HepG2 (cell line): Measurements from ENCODE around the gene TPRX1. TPM values are rescaled to one million over a fixed set of nuclear protein-coding genes. Genes with fewer than 3 reads are reported as not detected.

Experiments
- CBX2 ChIP-seq, 2 experiments: fragments of 200-600 bp in 1 of 2; sonication (generic); formaldehyde crosslinking in 1 of 2; IDR thresholded peaks; 2 replicates each; pipeline versions ENCODE4 v1.7.0 to v1.8.1; 2018 to 2022; ENCODE audit warnings: low read depth in 2 of 2, low read length in 1 of 2, mild to moderate bottlenecking in 1 of 2, missing genetic modification reagents in 1 of 2
- GLMP ChIP-seq: sonication (generic); formaldehyde crosslinking; IDR thresholded peaks from 2 replicates; pipeline ENCODE4 v1.9.0; 2021; ENCODE audit warnings: missing genetic modification reagents, mild to moderate bottlenecking, borderline replicate concordance
- MAF1 ChIP-seq: sonication (generic); formaldehyde crosslinking; IDR thresholded peaks from 2 replicates; pipeline ENCODE4 v1.5.0; 2020; ENCODE audit warnings: missing genetic modification reagents, borderline replicate concordance
- MAX ChIP-seq: IDR thresholded peaks from 2 replicates; pipeline ENCODE4 v1.6.1; 2012; ENCODE audit warnings: inconsistent platforms
- MTF1 ChIP-seq: sonication (generic); formaldehyde crosslinking; IDR thresholded peaks from 2 replicates; pipeline ENCODE4 v1.5.0; 2020; ENCODE audit warnings: missing genetic modification reagents
- NAIF1 ChIP-seq: sonication (generic); formaldehyde crosslinking; IDR thresholded peaks from 2 replicates; pipeline ENCODE4 v1.5.0; 2020; ENCODE audit warnings: mild to moderate bottlenecking, missing genetic modification reagents, borderline replicate concordance
- NR2C2 ChIP-seq: sonication (generic); formaldehyde crosslinking; IDR thresholded peaks from 2 replicates; pipeline ENCODE4 v1.4.0; 2020; ENCODE audit warnings: missing genetic modification reagents, mild to moderate bottlenecking, moderate library complexity, borderline replicate concordance
- PHF5A ChIP-seq: IDR thresholded peaks from one replicate; pipeline ENCODE4 v1.6.1; 2018; ENCODE audit warnings: low read depth, missing genetic modification reagents; ENCODE audit not compliant: unreplicated experiment
- SMAD1 ChIP-seq: sonication (generic); formaldehyde crosslinking; IDR thresholded peaks from 2 replicates; pipeline ENCODE4 v1.4.0; 2020; ENCODE audit warnings: missing genetic modification reagents, low read depth, mild to moderate bottlenecking, borderline replicate concordance
- TBL1XR1 ChIP-seq: fragments of 150-350 bp; IDR thresholded peaks from 2 replicates; pipeline ENCODE4 v1.6.1; 2014; ENCODE audit warnings: borderline replicate concordance, low read length; ENCODE audit not compliant: partially characterized antibody
- ZBTB44 ChIP-seq: sonication (generic); formaldehyde crosslinking; IDR thresholded peaks from 2 replicates; pipeline ENCODE4 v1.4.0; 2020; ENCODE audit warnings: missing genetic modification reagents
- ZC3H4 ChIP-seq: sonication (generic); formaldehyde crosslinking; IDR thresholded peaks from 2 replicates; pipeline ENCODE4 v1.4.0; 2020; ENCODE audit warnings: missing genetic modification reagents, borderline replicate concordance
- ZFP90 ChIP-seq: sonication (generic); formaldehyde crosslinking; IDR thresholded peaks from 2 replicates; pipeline ENCODE4 v1.8.0; 2022; ENCODE audit warnings: missing genetic modification reagents, mild to moderate bottlenecking, inconsistent platforms, borderline replicate concordance
- ZNF232 ChIP-seq: sonication (generic); formaldehyde crosslinking; IDR thresholded peaks from 2 replicates; pipeline ENCODE4 v1.4.0; 2020; ENCODE audit warnings: missing genetic modification reagents, borderline replicate concordance
- ZNF276 ChIP-seq: sonication (generic); formaldehyde crosslinking; IDR thresholded peaks from 2 replicates; pipeline ENCODE4 v1.4.0; 2020; ENCODE audit warnings: mild to moderate bottlenecking, low read depth, missing genetic modification reagents
- ZNF329 ChIP-seq: sonication (generic); formaldehyde crosslinking; IDR thresholded peaks from 2 replicates; pipeline ENCODE4 v1.9.0; 2021; ENCODE audit warnings: low read depth, mild to moderate bottlenecking, missing genetic modification reagents
- ZNF616 ChIP-seq: sonication (generic); formaldehyde crosslinking; IDR thresholded peaks from 2 replicates; pipeline ENCODE4 v1.5.0; 2020; ENCODE audit warnings: low read depth, mild to moderate bottlenecking, missing genetic modification reagents
- ZNF784 ChIP-seq: sonication (generic); formaldehyde crosslinking; IDR thresholded peaks from 2 replicates; pipeline ENCODE4 v1.5.1; 2020; ENCODE audit warnings: missing genetic modification reagents, mild to moderate bottlenecking, borderline replicate concordance
- ZZZ3 ChIP-seq: sonication (generic); formaldehyde crosslinking; IDR thresholded peaks from 2 replicates; pipeline ENCODE4 v1.4.0; 2020; ENCODE audit warnings: missing genetic modification reagents, mild to moderate bottlenecking, borderline replicate concordance
- polyA plus RNA-seq, 8 experiments: library from polyadenylated mRNA; depleted of rRNA in 3 of 8; stranded (reverse) in 7 of 8; unstranded in 1 of 8; fragments of >200 nt; fragmentation: Illumina TruSeq in 4 of 8; extraction: Trizol in 4 of 8; gene quantifications; 2 replicates each; pipeline versions ENCODE4 v1.2.1 to v1.2.3, GENCODE V29; 2011 to 2016; ENCODE audit warnings: low read depth in 4 of 8, missing spikeins in 1 of 8, mixed read lengths in 1 of 8; ENCODE audit not compliant: insufficient read depth in 1 of 8
- total RNA-seq, 5 experiments: library from RNA; depleted of rRNA; stranded (reverse); fragments of >200 nt; fragmentation: Illumina TruSeq; extraction: Trizol; gene quantifications; 2 replicates each; pipeline ENCODE4 v1.2.3, GENCODE V29; 2016; ENCODE audit warnings: low read depth in 1 of 5

TPRX1 gene
- total and polyA plus RNA-seq, 2 of the 13 experiments (the other 11 are each of a cell fraction or from before 2014, with no cell fraction given), result not detected

- TF ChIP-seq NAIF1 (CRISPR knock-in tag) (peak; percentile 89), ZFP90 (CRISPR knock-in tag) (0 out of 2 replicates have a peak, but pooled peaks have one; percentile 68), MAX (peak; percentile 69), ZC3H4 (CRISPR knock-in tag) (no peak), ZZZ3 (CRISPR knock-in tag) (no peak), ZNF616 (CRISPR knock-in tag) (no peak), ZNF232 (CRISPR knock-in tag) (peak; percentile 31; the same call in 1 of the 2 replicates), GLMP (CRISPR knock-in tag) (no peak), CBX2 (IDR thresholded peaks at IDR 0.05; ENCODE audit: low read depth, low read length) (no peak), CBX2 (CRISPR knock-in tag; IDR thresholded peaks at IDR 0.05; ENCODE audit: low read depth) (no peak), ZNF276 (CRISPR knock-in tag) (0 out of 2 replicates have a peak, but pooled peaks have one; percentile 63), ZBTB44 (CRISPR knock-in tag) (peak; percentile 22; the same call in 1 of the 2 replicates), MAF1 (CRISPR knock-in tag) (peak; percentile 74; the same call in 1 of the 2 replicates), MTF1 (CRISPR knock-in tag) (no peak), PHF5A (CRISPR knock-in tag) (peak; percentile 42), NR2C2 (CRISPR knock-in tag) (0 out of 2 replicates have a peak, but pooled peaks have one; percentile 30), TBL1XR1 (no peak), SMAD1 (no peak; the same call in 1 of the 2 replicates), ZNF784 (CRISPR knock-in tag) (no peak), ZNF329 (CRISPR knock-in tag) (0 out of 2 replicates have a peak, but pooled peaks have one; percentile 58)
These were observed 26.1 kb downstream of the TPRX1 start, which contains the start of gene SELENOW (continued) for GRCh38 chr19:47778049-47778953.
